Thyroid gland (tissue), 4 donors: ENCODE measurements around the gene MPP2. TPM values are rescaled to one million over a fixed set of nuclear protein-coding genes. Genes with fewer than 3 reads are reported as not detected.

Source experiments
- DNase-seq, 2 donors: peaks; one replicate each; pipeline ENCODE4 v3.0.0-alpha.2; 2019
- H3K27ac ChIP-seq, 3 donors: fragments of 200-600 bp; sonication (generic); 1 replicate in 2 of 3; 2 replicates in 1 of 3; pipeline ENCODE4 v1.5.1; 2016 to 2019; ENCODE audit warnings: mild to moderate bottlenecking in 1 of 3, moderate library complexity in 1 of 3
- H3K27me3 ChIP-seq: fragments of 200-600 bp; sonication (generic); one replicate; pipeline ENCODE4 v1.5.1; 2019
- H3K36me3 ChIP-seq, 2 donors: fragments of 200-600 bp; sonication (generic); one replicate each; pipeline ENCODE4 v1.5.1; 2016 to 2019
- H3K4me1 ChIP-seq, 2 donors: fragments of 200-600 bp; sonication (generic); one replicate each; pipeline ENCODE4 v1.5.1; 2017 to 2019
- H3K4me3 ChIP-seq, 3 donors: fragments of 200-600 bp; sonication (generic); replicated peaks in 1 of 3; 1 replicate in 2 of 3; 2 replicates in 1 of 3; pipeline ENCODE4 v1.5.1; 2016; ENCODE audit warnings: mild to moderate bottlenecking in 1 of 3
- H3K9me3 ChIP-seq: fragments of 200-600 bp; sonication (generic); one replicate; pipeline ENCODE4 v1.5.1; 2017
- POLR2A ChIP-seq, 2 donors: fragments of 450-650 bp; IDR thresholded peaks; one replicate each; pipeline ENCODE4 v1.6.1; 2017; ENCODE audit warnings: antibody characterized with exemption in 2 of 2, mild to moderate bottlenecking in 2 of 2, moderate library complexity in 1 of 2
- WGBS, 2 donors: methylation state at CpG; one replicate each; pipeline ENCODE4 v1.1.5; 2017; 5-methylcytosine and 5-hydroxymethylcytosine counted together
- intact Hi-C: fragments of 100-400 bp; cut with DNase I; formaldehyde crosslinking; loops from one replicate; pipeline ENCODE4 v1.15.1; 2023
- total RNA-seq, 4 donors: library from RNA; depleted of rRNA; stranded (reverse); fragments of >200 nt; gene quantifications; one replicate each; pipeline ENCODE4 v1.2.3, GENCODE V29; 2016
- TF ChIP-seq, protein P1 (sequence below), 6 experiments: fragments of 200-600 bp in 3 of 6; fragments of 450-650 bp in 3 of 6; sonication (generic) in 3 of 6; IDR thresholded peaks; one replicate each; pipeline ENCODE4 v1.5.1; 2016 to 2019; ENCODE audit warnings: antibody characterized with exemption in 6 of 6, mild to moderate bottlenecking in 2 of 6, inconsistent platforms in 1 of 6, moderate library complexity in 1 of 6

The MPP2 gene
- total RNA-seq, 4 donors from 2014 or later = 6.5 to 30.8 (median 9.0) TPM

DNA sequence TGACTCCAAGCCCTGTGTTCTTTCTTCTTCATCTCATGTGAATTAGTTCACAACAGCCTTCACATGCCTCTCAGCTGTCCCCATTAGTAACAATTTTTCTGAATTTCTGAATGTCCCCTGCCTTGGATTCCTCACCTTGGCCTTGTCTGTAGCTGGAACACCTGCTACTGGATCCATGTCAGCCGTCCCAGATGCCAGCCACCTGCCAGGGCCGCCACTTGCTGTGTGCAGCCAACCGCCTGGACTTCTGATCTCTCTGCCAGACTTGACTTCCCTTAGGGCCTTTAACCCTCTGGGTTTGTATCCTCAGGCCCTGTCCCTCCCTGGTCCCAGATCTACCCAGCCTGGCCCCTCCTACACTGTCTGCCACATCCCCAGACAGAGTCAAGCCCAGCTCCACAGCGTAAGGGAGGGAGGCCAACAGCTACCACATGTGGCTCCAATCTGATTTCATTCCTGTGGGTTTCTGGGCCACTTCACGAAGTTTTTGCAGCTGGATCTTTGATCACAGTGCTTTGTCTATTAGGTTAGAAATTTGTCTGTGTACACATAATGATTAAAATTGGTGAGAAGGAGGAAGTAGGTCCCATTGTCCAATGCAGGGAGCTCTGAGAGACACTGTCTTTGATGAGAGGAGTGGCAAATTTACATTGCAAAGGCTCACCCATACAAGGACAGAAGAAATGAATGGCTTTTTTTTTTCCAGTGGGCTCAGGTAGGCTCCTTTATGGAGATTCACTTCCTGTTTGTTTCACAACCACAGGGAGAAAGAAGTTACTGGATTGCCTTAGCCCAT, 15.3 kb downstream of the MPP2 start:
- no peaks in the 10 kb centered on the region for H3K9me3 ChIP-seq
- no peak for DNase-seq
- no peak overlapping the region for H3K27ac ChIP-seq

DNA sequence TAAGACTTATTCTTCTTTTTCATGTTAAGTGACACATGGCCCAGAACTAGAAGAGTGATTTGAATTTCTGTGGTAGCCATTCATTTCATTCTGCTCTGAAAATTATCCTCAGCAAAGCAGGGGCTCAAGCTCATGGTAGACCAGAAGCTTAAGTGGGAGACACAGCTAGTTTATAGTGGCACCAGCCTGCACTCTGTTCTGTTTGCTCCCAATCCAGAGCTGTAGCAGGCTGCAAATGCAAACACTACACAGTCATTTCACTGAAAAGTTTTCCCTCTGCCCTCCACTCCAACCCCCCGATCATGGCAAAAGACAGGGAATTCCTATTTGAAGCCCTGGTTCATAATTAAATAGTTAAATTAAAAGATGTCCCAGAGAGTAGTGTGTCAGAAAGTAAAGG, 17.1 kb downstream of the MPP2 start:
- Histone ChIP-seq H3K27me3 (no peaks in the 10 kb centered on the region), H3K4me3 (no peak overlapping the region), H3K36me3 (no peaks in the 10 kb centered on the region), H3K4me1 (no peaks in the 10 kb centered on the region), H3K9me3 (no peaks in the 10 kb centered on the region), H3K27ac (no peak overlapping the region)
- WGBS, 2 donors = 93 to 100% methylated on average over 1 of the region's 1 CpG
- intact Hi-C loops = no loop called here
- no peak for TF ChIP-seq POLR2A (IDR thresholded peaks at IDR 0.05)
- TF ChIP-seq, protein P1, sequence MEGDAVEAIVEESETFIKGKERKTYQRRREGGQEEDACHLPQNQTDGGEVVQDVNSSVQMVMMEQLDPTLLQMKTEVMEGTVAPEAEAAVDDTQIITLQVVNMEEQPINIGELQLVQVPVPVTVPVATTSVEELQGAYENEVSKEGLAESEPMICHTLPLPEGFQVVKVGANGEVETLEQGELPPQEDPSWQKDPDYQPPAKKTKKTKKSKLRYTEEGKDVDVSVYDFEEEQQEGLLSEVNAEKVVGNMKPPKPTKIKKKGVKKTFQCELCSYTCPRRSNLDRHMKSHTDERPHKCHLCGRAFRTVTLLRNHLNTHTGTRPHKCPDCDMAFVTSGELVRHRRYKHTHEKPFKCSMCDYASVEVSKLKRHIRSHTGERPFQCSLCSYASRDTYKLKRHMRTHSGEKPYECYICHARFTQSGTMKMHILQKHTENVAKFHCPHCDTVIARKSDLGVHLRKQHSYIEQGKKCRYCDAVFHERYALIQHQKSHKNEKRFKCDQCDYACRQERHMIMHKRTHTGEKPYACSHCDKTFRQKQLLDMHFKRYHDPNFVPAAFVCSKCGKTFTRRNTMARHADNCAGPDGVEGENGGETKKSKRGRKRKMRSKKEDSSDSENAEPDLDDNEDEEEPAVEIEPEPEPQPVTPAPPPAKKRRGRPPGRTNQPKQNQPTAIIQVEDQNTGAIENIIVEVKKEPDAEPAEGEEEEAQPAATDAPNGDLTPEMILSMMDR (IDR thresholded peaks at IDR 0.05) = no peak
- DNase-seq = no peak

More for the DNA sequence above, 15.3 kb downstream of the MPP2 start:
- H3K4me1 ChIP-seq = no peaks in the 10 kb centered on the region
- H3K27me3 ChIP-seq = no peaks in the 10 kb centered on the region
- intact Hi-C loops = no loop called here
- H3K36me3 ChIP-seq = no peaks in the 10 kb centered on the region
- WGBS, 2 donors = 95 to 96% methylated on average over 5 of the region's 5 CpGs
- no peak overlapping the region for H3K4me3 ChIP-seq
- TF ChIP-seq, protein P1 (IDR thresholded peaks at IDR 0.05) = no peak
- no peak for TF ChIP-seq POLR2A (IDR thresholded peaks at IDR 0.05)

DNA sequence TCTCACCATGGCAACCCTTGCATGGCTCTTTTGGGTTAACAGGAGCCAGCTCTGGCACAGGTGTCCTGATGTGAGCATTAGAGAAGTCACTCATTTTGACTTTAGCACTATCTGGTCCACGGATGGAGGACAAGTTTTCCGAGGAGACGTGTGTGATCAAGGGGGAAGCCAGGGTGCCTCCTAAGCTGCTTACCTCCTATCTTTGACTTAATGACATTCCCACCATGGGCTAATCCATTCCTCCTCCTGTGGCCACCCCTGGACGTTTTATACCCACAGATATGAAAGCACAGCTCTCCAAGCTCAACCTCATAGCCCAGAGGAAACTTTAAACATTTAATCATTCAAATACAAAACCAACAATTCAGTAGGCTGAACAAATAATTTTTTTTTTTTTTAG, 18.8 kb downstream of the MPP2 start:
- no peak for TF ChIP-seq POLR2A (IDR thresholded peaks at IDR 0.05)
- TF ChIP-seq, protein P1 (IDR thresholded peaks at IDR 0.05) = no peak
- Histone ChIP-seq H3K4me1 (no peaks in the 10 kb centered on the region), H3K9me3 (no peaks in the 10 kb centered on the region), H3K27me3 (no peaks in the 10 kb centered on the region), H3K27ac (no peak overlapping the region), H3K36me3 (no peaks in the 10 kb centered on the region), H3K4me3 (no peak overlapping the region)
- intact Hi-C loops = no loop called here
- DNase-seq = no peak
- 62 to 75% methylated on average over 4 of the region's 4 CpGs for WGBS, 2 donors

- H3K27me3 ChIP-seq = no peaks in the 10 kb centered on the region
- no peak for DNase-seq
- H3K4me3 ChIP-seq = no peak overlapping the region
- TF ChIP-seq, protein P1 (IDR thresholded peaks at IDR 0.05) = no peak
- no peak for TF ChIP-seq POLR2A (IDR thresholded peaks at IDR 0.05)
- intact Hi-C loops = no loop called here
- H3K9me3 ChIP-seq = no peaks in the 10 kb centered on the region
- H3K27ac ChIP-seq = no peak overlapping the region
- 87 to 94% methylated on average over 10 to 14 of the region's 14 CpGs for WGBS, 2 donors
- H3K36me3 ChIP-seq = no peaks in the 10 kb centered on the region
- peaks cover 4 to 15% of the 10 kb centered on the region in 2 donors for H3K4me1 ChIP-seq
Observed at GRCh38 chr17:43882761-43883415, 24.4 kb downstream of the MPP2 start.
